Measurements from ENCODE around the gene PARD3. TPM values are rescaled to one million over a fixed set of nuclear protein-coding genes. Genes with fewer than 3 reads are reported as not detected.

The PARD3 gene
- total RNA-seq, 1 donor from 2014 or later = 26.0 TPM

GRCh38 chr10:34203966-34204630, 611.0 kb downstream of the PARD3 start:
- Mint-ChIP-seq H3K4me3 (ENCODE audit: unreplicated experiment) (no peak overlapping the region), H3K4me1 (ENCODE audit: low read depth) (no peaks in the 10 kb centered on the region), H3K9me3 (ENCODE audit: low read depth) (no peaks in the 10 kb centered on the region), H3K27ac (ENCODE audit: unreplicated experiment) (no peak overlapping the region), H3K27me3 (ENCODE audit: low read depth) (no peaks in the 10 kb centered on the region), H3K36me3 (ENCODE audit: low read depth) (no peaks in the 10 kb centered on the region)
- no peak for DNase-seq (ENCODE audit: low spot score)
- TF ChIP-seq CTCF (IDR thresholded peaks at IDR 0.05) = no peak

- Mint-ChIP-seq H3K27ac (ENCODE audit: unreplicated experiment) (no peak overlapping the region), H3K27me3 (ENCODE audit: low read depth) (no peaks in the 10 kb centered on the region), H3K4me1 (ENCODE audit: low read depth) (peaks cover 2% of the 10 kb centered on the region), H3K9me3 (ENCODE audit: low read depth) (no peaks in the 10 kb centered on the region), H3K36me3 (ENCODE audit: low read depth) (no peaks in the 10 kb centered on the region), H3K4me3 (ENCODE audit: unreplicated experiment) (no peak overlapping the region)
- no peak for TF ChIP-seq CTCF (IDR thresholded peaks at IDR 0.05)
- no peak for DNase-seq (ENCODE audit: low spot score)
Observed at GRCh38 chr10:34200355-34200901, 614.7 kb downstream of the PARD3 start.

GRCh38 chr10:34198953-34199352, 616.1 kb downstream of the PARD3 start:
- Mint-ChIP-seq H3K4me1 (ENCODE audit: low read depth) (peaks cover 10% of the 10 kb centered on the region), H3K27ac (ENCODE audit: unreplicated experiment) (no peak overlapping the region), H3K36me3 (ENCODE audit: low read depth) (no peaks in the 10 kb centered on the region), H3K4me3 (ENCODE audit: unreplicated experiment) (no peak overlapping the region), H3K9me3 (ENCODE audit: low read depth) (no peaks in the 10 kb centered on the region), H3K27me3 (ENCODE audit: low read depth) (no peaks in the 10 kb centered on the region)
- TF ChIP-seq CTCF (IDR thresholded peaks at IDR 0.05) = no peak
- DNase-seq (ENCODE audit: low spot score) = no peak

GRCh38 chr10:34196058-34196433, 619.0 kb downstream of the PARD3 start:
- no peak for DNase-seq (ENCODE audit: low spot score)
- Mint-ChIP-seq H3K4me3 (ENCODE audit: unreplicated experiment) (no peak overlapping the region), H3K4me1 (ENCODE audit: low read depth) (peaks cover 14% of the 10 kb centered on the region), H3K9me3 (ENCODE audit: low read depth) (no peaks in the 10 kb centered on the region), H3K27ac (ENCODE audit: unreplicated experiment) (no peak overlapping the region), H3K36me3 (ENCODE audit: low read depth) (no peaks in the 10 kb centered on the region), H3K27me3 (ENCODE audit: low read depth) (no peaks in the 10 kb centered on the region)
- TF ChIP-seq CTCF (IDR thresholded peaks at IDR 0.05) = no peak

- DNase-seq (ENCODE audit: low spot score) = no peak
- Mint-ChIP-seq H3K27ac (ENCODE audit: unreplicated experiment) (no peak overlapping the region), H3K4me3 (ENCODE audit: unreplicated experiment) (no peak overlapping the region), H3K27me3 (ENCODE audit: low read depth) (no peaks in the 10 kb centered on the region), H3K4me1 (ENCODE audit: low read depth) (peaks cover 20% of the 10 kb centered on the region), H3K36me3 (ENCODE audit: low read depth) (no peaks in the 10 kb centered on the region), H3K9me3 (ENCODE audit: low read depth) (no peaks in the 10 kb centered on the region)
- no peak for TF ChIP-seq CTCF (IDR thresholded peaks at IDR 0.05)
Observed at GRCh38 chr10:34195364-34196057, 619.6 kb downstream of the PARD3 start.

Data from chondrocyte (in vitro differentiated cells).